Measurements from ENCODE around the gene MAP3K13. TPM values are rescaled to one million over a fixed set of nuclear protein-coding genes. Genes with fewer than 3 reads are reported as not detected.
A peak's percentile ranks its signal among the peaks of the same experiment; 100 is the strongest.

The MAP3K13 gene
- total RNA-seq (2014; rRNA removed; shearing (Covaris generic)): 18.4 and 23.5 TPM in 2 replicates

GRCh38 chr3:185362850-185363661 lies at the start of gene MAP3K13:
Gene MAP3K13 (plus strand): TSS chr3:185363136. CDS start chr3:185428582, 65,446 bp downstream.
- H3K36me3 ChIP-seq: no peaks in the 10 kb centered on the region
- 0 out of 2 replicates have a peak, but pooled peaks cover 2% of the 10 kb centered on the region for H3K4me1 ChIP-seq
- peak within 1 kb of the TSS; percentile 63 for H3K4me3 ChIP-seq
- DNase-seq: peak; percentile 87 to 91
- peak within 1 kb of the TSS; percentile 24 for H3K27ac ChIP-seq
- H3K9me3 ChIP-seq (replicated peaks): no peaks in the 10 kb centered on the region
- no peaks in the 10 kb centered on the region for H3K27me3 ChIP-seq

GRCh38 chr3:185313693-185314246 lies 49.2 kb upstream of the MAP3K13 start:
- DNase-seq: no peak
- no peaks in the 10 kb centered on the region for H3K4me1 ChIP-seq
- no peaks in the 10 kb centered on the region; the same call in 1 of the 2 replicates for H3K36me3 ChIP-seq
- no peak overlapping the region for H3K27ac ChIP-seq
- H3K4me3 ChIP-seq: no peak overlapping the region
- no peaks in the 10 kb centered on the region for H3K27me3 ChIP-seq
- H3K9me3 ChIP-seq (replicated peaks): 0 out of 2 replicates have a peak, but pooled peaks cover 9% of the 10 kb centered on the region

GRCh38 chr3:185316740-185317412 lies 46.1 kb upstream of the MAP3K13 start:
- no peak overlapping the region for H3K27ac ChIP-seq
- no peaks in the 10 kb centered on the region for H3K27me3 ChIP-seq
- no peaks in the 10 kb centered on the region for H3K4me1 ChIP-seq
- DNase-seq: no peak
- H3K9me3 ChIP-seq (replicated peaks): no peaks in the 10 kb centered on the region
- no peaks in the 10 kb centered on the region for H3K36me3 ChIP-seq
- no peak overlapping the region for H3K4me3 ChIP-seq

GRCh38 chr3:185317674-185318073 lies 45.3 kb upstream of the MAP3K13 start:
- no peaks in the 10 kb centered on the region for H3K36me3 ChIP-seq
- no peak overlapping the region for H3K27ac ChIP-seq
- no peaks in the 10 kb centered on the region for H3K4me1 ChIP-seq
- no peaks in the 10 kb centered on the region for H3K27me3 ChIP-seq
- DNase-seq: no peak
- H3K9me3 ChIP-seq (replicated peaks): no peaks in the 10 kb centered on the region
- no peak overlapping the region for H3K4me3 ChIP-seq

GRCh38 chr3:185318141-185318540 lies 44.8 kb upstream of the MAP3K13 start:
- H3K27ac ChIP-seq: no peak overlapping the region
- no peaks in the 10 kb centered on the region for H3K27me3 ChIP-seq
- no peak overlapping the region for H3K4me3 ChIP-seq
- no peaks in the 10 kb centered on the region for H3K36me3 ChIP-seq
- H3K9me3 ChIP-seq (replicated peaks): no peaks in the 10 kb centered on the region
- no peaks in the 10 kb centered on the region for H3K4me1 ChIP-seq
- no peak for DNase-seq

GRCh38 chr3:185319801-185320200 lies 43.1 kb upstream of the MAP3K13 start:
- no peak overlapping the region for H3K27ac ChIP-seq
- no peak for DNase-seq
- no peaks in the 10 kb centered on the region for H3K27me3 ChIP-seq
- H3K36me3 ChIP-seq: no peaks in the 10 kb centered on the region
- H3K4me3 ChIP-seq: no peak overlapping the region
- H3K4me1 ChIP-seq: no peaks in the 10 kb centered on the region
- H3K9me3 ChIP-seq (replicated peaks): no peaks in the 10 kb centered on the region

- Histone ChIP-seq H3K27me3 (no peaks in the 10 kb centered on the region), H3K27ac (no peak overlapping the region), H3K4me3 (no peak overlapping the region), H3K9me3 (replicated peaks) (no peaks in the 10 kb centered on the region), H3K36me3 (no peaks in the 10 kb centered on the region), H3K4me1 (no peaks in the 10 kb centered on the region)
- no peak for DNase-seq
Observed at GRCh38 chr3:185320949-185321348, 42.0 kb upstream of the MAP3K13 start.

GRCh38 chr3:185322101-185322719 lies 40.7 kb upstream of the MAP3K13 start:
- H3K27me3 ChIP-seq: no peaks in the 10 kb centered on the region
- no peak overlapping the region for H3K27ac ChIP-seq
- H3K4me1 ChIP-seq: no peaks in the 10 kb centered on the region
- no peaks in the 10 kb centered on the region for H3K36me3 ChIP-seq
- DNase-seq: no peak
- no peak overlapping the region for H3K4me3 ChIP-seq
- no peaks in the 10 kb centered on the region for H3K9me3 ChIP-seq (replicated peaks)

- Histone ChIP-seq H3K27ac (no peak overlapping the region), H3K36me3 (no peaks in the 10 kb centered on the region), H3K9me3 (replicated peaks) (no peaks in the 10 kb centered on the region), H3K4me1 (no peaks in the 10 kb centered on the region), H3K27me3 (no peaks in the 10 kb centered on the region), H3K4me3 (no peak overlapping the region)
- no peak for DNase-seq
Observed at GRCh38 chr3:185325946-185326791, 36.8 kb upstream of the MAP3K13 start.

GRCh38 chr3:185327062-185327461 lies 35.9 kb upstream of the MAP3K13 start:
- H3K4me3 ChIP-seq: no peak overlapping the region
- H3K4me1 ChIP-seq: 0 out of 2 replicates have a peak, but pooled peaks cover under 1% of the 10 kb centered on the region
- no peak overlapping the region for H3K27ac ChIP-seq
- no peaks in the 10 kb centered on the region for H3K27me3 ChIP-seq
- no peak for DNase-seq
- H3K9me3 ChIP-seq (replicated peaks): no peaks in the 10 kb centered on the region
- no peaks in the 10 kb centered on the region for H3K36me3 ChIP-seq

- no peaks in the 10 kb centered on the region for H3K36me3 ChIP-seq
- no peaks in the 10 kb centered on the region for H3K9me3 ChIP-seq (replicated peaks)
- DNase-seq: no peak
- 0 out of 2 replicates have a peak, but pooled peaks cover 3% of the 10 kb centered on the region for H3K4me1 ChIP-seq
- H3K4me3 ChIP-seq: no peak overlapping the region
- H3K27me3 ChIP-seq: no peaks in the 10 kb centered on the region
- no peak overlapping the region for H3K27ac ChIP-seq
Observed at GRCh38 chr3:185328324-185329004, 34.5 kb upstream of the MAP3K13 start.

GRCh38 chr3:185330238-185330637 lies 32.7 kb upstream of the MAP3K13 start:
- H3K36me3 ChIP-seq: no peaks in the 10 kb centered on the region
- H3K4me3 ChIP-seq: no peak overlapping the region
- H3K9me3 ChIP-seq (replicated peaks): no peaks in the 10 kb centered on the region
- 0 out of 2 replicates have a peak, but pooled peaks cover 3% of the 10 kb centered on the region for H3K4me1 ChIP-seq
- H3K27me3 ChIP-seq: no peaks in the 10 kb centered on the region
- no peak for DNase-seq
- no peak overlapping the region for H3K27ac ChIP-seq

- 0 out of 2 replicates have a peak, but pooled peaks cover 3% of the 10 kb centered on the region for H3K4me1 ChIP-seq
- no peak overlapping the region for H3K4me3 ChIP-seq
- no peaks in the 10 kb centered on the region for H3K36me3 ChIP-seq
- no peak overlapping the region for H3K27ac ChIP-seq
- no peaks in the 10 kb centered on the region for H3K27me3 ChIP-seq
- no peak for DNase-seq
- H3K9me3 ChIP-seq (replicated peaks): no peaks in the 10 kb centered on the region
Observed at GRCh38 chr3:185330644-185331043, 32.3 kb upstream of the MAP3K13 start.
